ENCODE results near the gene CALHM2. TPM values are rescaled to one million over a fixed set of nuclear protein-coding genes. Genes with fewer than 3 reads are reported as not detected.

The CALHM2 gene
- total RNA-seq, 1 donor from 2014 or later, result 11.1 TPM

DNA sequence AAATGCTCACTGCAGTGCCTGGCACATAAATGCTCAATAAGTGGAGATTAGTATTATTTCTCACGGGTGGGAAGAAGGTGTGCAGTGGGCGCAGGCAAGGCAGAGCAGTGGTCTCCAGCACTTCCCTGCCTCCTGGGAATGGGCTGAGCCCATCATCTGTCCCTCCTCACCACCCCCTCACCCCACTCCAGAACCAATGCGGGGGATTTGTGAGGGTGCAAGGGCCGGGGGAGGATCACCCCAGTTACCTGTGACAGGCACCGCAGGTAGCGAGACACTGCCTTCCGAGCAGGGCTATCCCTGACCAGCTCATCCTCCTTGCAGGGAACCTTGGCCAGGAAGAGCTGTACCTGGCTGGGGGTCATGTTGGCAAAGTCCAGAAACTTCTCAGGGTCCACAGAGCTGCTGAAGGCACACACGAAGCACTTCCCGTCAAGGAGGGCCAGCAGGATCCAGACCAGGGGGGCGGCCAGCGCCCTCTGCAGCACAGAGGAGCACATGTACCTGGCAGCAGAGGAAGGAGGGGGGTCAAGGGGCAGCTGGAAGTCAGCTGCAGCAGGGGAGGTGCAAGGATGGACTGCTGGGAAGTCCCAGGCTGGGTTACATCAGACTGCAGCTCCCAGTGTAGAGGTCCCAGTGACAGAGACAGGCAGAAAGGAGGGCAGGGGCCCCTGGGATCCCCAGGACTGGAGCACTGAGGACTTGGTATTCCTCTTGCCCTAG lies 24.0 kb upstream of the CALHM2 start:
- DNase-seq, result no peak

DNA sequence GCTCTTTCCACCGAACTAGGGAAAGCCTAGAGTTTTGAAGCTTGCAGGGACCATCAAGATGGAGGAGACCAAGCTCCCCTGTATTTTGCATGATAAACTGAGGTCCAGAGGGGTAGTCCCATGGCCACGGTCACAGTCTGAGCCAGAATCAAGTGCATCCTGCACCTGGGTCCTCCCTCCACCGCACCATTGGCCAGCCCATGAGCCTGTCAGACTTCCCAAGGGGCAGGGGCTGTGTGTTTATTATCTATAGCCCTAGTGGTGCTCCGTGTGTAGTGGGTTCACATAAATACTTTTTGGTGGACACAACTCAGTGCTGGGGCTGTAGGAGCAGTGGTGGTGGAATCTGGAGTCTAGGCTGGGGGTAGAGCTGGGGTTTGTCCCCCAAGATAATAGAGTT lies 23.3 kb upstream of the CALHM2 start:
- no peak for DNase-seq

DNA sequence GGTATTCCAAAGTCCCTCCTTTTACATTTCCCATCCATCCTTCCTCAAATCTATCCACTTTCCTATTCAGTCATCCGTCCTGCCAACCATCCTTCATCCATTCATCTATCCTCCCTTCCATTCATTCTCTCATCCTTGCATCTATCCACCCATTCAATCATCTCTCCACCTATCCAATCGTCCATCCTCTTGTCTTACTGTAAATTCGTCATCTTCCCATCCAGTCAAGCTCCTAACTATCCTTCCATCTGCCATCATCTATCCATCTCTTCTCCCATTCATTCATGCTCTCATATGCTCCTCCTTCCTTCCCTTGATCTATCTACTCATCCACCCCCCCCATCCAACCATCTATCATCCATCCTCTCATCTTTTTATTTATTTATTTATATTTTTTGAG lies 21.9 kb upstream of the CALHM2 start:
- DNase-seq, result no peak

DNA sequence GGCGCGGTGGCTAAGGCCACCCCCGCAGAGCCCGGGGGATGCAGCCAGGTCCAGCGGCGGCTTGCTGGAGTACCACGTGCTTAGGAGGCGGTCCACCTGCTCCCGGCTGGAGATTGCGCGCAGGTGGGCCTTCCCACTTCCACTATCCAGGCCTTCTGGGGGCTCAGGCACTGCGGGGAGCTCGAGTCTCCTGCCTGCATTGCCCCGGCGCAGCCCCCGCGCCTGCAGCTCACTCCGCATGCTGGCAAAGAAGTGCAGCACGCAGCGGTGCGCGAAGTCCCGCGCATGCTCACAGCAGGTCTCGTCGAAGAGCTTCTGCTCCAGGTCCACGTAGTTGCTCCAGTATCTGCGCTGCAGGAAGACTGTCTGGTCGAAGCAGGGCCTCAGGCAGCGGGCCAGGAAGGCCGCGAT lies 21.1 kb upstream of the CALHM2 start:
- DNase-seq, result no peak

DNA sequence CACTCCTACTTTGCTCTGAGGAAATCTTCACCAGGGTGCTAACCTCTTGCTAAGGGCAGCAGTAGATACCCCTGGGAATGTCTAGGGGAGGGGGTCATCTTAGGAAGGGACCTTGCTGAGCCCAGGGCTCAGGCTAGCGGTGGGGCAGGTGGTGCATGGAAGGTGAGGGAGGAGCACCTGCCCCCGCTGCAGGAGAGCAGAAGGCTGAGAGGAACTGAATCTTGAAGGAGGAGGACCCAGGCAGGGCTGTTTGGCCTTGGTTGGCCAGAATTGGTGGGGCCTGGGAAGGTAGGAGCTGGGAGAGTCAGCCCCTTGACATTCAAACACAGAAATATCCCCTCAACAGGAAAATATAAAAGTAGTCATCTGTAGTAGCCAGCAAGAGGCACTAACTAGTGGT lies 19.8 kb upstream of the CALHM2 start:
- DNase-seq, result no peak

DNA sequence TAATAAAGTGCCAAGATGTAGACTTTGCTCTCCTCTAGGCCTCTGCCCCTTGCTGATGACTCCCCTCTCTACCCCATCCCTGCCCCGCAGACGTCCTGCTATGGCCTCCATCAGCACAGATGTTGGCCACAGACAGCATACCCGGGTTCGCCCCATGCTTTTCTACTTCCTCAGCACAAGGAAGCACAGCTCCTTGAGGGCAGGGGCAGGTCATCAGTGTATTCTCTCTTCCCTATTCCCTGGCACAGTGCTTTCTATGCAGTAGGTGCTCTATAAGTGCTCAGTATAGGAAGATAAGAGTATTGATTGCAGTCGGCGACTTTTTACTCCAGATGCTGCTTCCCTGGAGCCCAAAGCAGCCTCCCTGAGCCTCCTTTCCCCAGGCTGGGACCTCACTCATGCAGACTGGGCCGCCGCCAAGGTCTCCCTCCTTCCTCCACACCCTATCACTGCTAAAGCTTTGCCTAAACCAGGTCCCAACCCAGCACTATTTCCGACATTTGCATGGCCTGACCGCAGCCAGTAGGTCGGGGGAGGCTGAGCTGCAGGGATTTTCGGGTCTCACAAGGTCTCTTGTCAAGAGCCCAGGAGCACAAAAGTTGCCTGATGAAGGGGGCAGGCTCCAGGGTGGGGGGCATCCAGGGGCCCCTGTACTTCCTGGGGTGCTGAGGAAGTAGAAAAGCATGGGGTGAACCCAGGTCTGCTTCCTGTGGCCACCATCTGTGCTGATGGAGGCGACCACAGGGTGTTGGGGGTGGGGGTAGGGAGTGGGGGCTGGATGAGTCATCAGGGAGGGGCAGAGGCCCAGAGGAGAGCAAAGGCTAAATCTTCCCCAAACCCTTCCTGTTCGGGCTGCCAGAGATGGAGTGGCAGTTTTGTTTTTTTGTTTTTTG lies 18.8 kb upstream of the CALHM2 start:
- no peak for DNase-seq

DNA sequence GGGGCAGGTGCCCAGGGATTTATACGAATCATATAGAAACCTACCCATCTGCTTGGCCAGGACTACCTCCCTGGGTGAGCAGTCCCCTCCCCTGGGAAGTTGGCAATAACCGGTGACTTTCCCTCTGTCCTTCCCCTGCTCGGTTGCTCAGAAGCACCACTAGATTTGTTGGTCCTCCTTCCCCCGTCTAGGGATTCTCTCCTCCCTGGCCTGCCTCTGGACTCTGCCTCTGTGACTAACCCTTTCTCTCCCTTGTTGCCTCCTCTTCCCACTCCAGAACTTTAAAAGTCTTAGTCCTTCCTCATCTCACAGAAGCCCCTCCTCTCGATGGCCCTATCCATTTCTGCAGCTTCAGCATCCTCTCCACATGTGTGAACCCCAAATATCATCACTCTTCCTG lies 17.0 kb upstream of the CALHM2 start:
- no peak for DNase-seq

DNA sequence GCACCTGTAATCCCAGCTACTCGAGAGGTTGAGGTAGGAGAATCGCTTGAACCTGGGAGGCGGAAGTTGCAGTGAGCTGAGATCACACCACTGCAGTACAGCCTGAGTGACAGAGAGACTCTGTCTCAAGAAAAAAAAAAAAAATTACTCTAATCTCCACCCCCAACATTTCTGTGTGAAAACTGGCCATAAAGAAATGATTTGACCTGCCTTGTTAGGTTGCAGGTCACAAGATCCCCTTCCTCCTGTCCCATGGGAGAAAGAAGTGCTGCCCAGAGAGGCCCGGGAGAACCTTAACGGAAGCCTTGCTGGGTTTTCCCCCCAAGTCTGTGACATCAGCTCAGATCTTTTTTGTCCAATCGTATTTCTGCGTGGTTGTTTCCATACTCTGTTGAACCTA lies 15.2 kb upstream of the CALHM2 start:
- no peak for DNase-seq

DNA sequence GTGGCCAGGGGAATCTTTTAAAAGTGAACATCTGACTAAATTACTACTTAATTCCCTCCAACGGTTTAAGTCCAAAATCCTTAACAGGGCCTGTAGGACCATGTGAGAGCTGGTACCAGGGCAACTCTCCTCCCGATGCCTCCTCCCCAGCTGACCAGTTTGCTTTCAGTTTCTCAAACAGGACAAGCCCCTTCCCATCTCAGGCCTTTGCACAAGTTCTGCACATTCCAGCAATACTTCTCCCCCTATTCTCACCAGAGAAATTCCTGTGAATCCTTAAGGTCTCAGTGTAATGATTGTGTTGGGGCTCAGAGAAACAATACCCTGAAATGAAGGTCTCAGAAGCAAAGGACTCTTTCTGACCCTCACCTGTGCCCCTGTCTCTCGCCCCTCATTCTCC lies 14.6 kb upstream of the CALHM2 start:
- no peak for DNase-seq

DNA sequence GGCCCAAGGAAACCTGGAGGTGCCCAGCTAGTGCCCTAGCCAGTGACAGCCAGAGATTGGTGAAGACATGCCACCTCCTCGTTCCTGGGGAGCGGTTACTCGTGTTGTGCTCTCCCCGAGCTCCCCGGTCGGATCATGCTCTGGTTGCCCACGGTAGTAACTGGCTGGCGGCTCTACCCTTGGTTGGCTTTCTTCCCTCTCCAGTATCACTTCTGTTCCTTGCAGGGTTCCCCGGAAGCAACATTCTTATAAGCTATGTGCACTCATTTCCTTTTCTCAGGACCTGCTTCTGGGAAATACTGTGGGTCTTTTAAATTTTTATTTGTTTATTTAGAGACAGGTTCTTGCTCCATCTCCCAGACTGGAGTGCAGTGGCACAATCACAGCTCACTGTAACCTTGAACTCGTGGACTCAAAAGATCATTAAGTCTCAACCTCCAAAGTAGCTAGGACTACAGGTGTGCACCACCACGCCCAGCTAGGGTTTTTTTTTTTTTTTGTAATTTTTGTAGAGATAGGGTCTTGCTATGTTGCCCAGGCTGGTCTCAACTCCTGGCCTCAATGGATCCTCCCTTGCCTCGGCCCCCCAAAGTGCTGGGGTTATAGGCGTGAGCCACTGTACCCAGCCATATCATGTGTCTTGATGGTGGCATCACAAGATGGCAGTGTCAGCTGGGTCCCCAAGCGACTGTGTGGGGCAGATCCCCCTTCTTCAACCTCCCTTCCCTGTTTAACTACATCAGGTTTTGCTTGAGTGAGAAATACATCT lies 13.4 kb upstream of the CALHM2 start:
- DNase-seq, result no peak

DNA sequence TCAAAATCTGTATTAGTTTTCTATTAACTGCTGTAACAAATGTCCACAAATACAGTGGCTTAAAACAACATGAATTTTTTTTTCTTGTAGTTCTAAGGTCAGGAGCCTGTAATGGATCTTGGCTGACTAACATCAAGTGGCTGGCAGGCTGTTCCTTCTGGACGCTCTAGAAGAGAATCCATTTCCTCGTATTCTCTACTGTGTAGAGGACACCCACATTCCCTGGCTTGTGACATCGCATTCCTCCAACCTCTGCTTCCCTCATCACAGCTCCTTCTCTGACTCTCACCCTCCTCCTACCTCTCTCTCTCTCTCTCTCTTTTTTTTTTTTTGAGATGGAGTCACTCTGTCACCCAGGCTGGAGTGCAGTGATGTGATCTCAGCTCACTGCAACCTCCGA lies 11.3 kb upstream of the CALHM2 start:
- no peak for DNase-seq

DNA sequence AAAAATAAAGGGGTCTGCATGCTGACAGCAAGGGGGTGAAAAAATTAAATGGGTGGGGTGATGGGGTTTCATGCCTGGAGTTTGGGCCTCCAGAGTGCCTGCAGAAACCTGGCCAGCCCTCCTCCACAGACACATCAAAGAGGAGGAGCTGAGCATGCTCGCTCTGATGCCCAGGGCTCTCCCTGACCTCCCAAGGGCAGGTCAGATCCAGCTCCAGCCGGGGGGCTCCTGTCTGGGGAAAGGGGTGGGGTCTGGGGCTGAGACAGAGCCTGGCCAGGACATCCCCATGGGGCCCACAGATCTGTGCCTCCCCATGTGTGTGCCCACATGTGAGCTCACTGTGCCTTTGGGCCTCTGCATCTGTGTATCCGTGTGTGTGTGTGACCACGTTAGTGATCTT lies 7.4 kb upstream of the CALHM2 start:
- DNase-seq, result no peak

DNA sequence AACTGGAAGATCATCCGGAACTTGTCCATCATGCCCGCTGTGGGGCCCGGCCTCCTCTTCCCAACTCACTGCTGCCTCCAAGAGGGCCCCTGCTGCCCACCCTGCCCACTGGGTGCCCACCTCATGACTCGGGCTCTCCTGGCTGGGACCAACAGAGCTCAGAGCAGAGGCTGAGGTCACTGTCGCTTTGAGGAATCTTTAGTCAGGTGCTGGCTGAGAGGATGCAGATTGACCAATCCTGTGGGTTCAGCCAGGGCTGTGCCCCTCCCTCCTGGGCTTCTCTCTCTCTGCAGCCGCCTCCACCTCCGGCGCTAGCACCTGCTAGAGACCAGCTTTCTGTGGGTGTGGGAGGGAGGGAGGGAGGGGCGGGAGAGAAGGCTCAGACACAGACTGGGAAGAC lies 6.5 kb upstream of the CALHM2 start, which contains the start of gene CALHM1:
CALHM1 (minus strand) TSS at position 181 of the 400 bp plus-strand sequence; CDS start at position 32, 149 bp downstream.
- no peak for DNase-seq

DNA sequence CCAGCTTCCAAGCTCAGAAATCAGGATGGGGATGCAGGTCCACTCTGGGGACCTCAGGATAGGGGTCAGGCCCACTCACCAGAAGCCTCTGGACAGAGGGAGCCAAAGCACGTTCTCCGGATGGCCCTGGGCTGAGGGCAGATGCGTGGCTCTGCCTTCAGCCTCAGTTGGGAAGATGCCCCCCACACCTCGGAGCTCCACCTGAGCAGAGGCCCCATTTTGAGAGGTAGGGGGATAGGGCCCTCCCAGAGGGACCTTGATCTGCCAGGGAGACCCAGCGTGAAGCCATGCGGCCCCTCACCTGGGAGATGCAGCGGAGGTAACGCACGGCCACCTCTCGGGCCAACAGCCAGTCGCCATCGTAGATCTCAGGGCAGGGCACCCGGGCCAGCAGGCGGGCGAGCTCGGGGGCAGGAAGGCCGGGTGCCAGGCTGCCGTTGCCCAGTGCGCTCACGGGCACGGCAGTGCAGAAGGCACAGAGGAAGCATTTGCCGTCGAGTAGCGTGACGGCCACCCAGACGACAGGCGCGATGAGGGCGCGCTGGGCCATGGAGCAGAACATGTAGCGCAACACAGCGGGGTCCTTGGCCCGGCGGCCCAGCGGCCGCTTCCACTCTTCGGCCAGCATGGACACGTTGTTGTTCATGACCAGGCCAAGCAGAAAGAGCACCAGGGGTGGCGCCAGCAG lies 5.9 kb upstream of the CALHM2 start:
- no peak for DNase-seq

DNA sequence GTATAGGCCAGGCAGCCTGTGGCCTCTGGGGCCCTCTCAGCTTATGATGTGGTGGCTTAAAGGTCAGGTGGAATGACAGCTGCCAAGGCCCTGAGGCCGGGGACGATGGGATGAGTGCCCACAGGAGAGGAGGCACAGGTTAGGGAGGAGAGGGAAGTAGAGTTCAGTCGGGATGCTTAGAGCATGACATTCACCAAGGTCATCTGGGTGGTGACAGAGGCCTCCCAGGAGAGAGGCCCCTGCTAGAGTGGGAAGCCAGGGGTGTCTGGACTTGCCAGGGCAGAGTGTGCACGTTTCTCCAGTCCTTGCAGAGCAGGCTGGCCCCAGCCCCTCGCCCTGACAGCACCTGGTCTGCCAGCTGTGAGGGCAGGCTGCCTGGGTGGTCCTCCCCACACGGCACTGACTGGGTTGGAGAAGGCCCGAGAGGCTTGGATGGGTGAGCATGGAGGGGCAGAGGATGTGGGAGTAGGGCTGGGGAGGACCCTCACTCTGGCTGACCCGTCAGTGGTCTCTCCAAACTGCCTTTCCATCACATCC lies 5.1 kb upstream of the CALHM2 start:
- no peak for DNase-seq

DNA sequence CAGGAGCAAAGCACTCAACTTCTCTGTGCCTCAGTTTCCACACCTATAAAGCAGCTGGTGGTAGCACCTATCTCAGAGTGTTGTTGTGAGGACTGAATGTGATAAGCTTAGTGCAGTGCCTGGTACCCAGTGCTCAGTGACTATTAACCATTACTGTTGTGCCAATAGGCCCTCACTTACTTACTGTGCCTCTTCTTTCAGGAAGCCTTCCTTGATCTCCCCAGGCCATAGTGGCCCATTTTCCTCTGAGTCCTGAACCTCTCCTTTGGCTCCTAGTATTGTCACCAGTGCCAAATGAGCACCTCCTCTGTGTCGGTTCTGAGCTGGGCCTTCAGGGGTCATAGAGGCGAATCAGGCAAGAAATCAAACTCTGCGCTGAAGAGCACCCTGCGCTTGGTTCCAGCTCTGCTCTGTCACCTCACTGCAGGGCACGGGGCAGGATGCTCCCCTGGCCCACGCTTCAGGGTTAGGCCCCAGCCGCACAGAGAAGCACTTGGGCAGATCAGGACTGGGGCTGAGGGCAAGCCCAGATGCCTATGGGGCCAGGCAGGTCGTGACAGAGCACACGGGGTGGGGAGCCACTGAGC lies 4.0 kb upstream of the CALHM2 start:
- no peak for DNase-seq

DNA sequence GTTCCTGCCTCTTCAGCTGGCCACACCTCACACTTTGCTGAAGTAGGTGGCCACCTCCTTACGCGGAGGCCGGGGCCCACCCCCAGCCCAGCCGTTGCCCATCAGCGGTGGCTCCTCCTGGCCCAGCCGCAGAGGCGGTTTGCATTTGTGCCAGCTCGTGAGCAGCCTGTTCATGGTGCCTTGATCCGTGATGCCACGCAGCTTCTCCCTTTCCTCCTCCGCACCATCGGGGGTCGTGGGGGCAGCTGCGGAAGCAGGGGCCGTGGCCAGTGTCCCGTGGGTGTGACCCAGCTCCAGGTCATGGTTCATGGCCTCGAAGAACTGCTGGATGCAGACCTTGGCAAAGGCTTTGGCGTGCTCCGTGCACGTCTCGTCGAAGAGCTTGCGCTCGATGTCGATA lies 3.1 kb upstream of the CALHM2 start:
- DNase-seq, result no peak

DNA sequence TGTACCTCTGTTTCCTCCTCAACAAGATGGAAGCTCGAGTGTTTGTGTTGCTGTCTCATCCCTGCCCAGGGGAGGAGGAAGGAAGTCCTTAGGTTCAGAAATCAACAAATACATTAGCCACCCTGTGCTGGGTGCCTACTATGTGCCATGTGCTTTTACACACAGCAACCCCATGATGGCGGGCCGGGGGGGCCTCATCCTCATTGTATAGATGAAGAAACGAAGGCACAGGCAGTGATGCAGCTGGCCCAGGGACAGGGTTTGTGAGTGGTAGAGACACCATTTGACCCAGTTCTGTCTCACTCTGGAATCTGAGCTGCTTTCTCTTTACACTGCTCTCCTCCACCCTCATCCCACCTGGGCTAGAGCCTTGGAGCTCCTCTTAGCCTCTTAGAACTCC lies 1.9 kb upstream of the CALHM2 start:
- DNase-seq, result no peak

DNA sequence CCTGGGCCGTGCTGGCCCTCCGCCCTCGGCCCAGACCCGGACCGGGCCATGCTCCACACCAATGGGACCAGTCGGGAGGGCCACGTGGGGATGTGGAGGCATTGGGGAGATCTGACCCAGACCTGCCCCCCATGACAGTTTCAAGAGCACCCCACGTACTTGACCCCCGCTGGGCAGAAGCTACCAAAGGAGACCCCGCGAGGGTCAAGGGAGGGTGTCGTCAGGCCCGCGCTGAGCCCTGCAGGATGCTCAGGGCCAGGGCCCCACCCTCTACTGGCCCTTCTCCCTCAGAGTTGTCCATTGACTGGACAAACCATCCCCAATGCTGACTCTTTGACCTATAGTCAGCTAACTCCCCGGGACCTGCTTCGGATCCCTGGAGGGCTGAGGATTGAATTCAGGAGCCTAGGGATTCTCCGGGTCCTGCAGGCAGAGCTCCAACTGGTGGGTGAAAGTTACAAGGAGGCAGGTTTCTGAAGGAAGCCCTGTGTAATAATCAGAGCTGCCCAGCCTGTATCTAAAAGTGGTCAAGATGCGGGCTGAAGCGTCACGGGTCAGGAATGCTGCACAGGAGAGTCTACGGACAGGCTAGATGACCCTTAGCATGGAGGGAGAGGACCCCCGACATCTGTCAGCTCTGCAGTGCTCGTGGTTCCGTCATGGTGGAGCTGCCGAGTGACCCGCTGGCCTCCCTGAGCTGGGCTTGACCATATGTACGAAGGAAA lies 498 bp upstream of the CALHM2 start:
- no peak for DNase-seq

DNA sequence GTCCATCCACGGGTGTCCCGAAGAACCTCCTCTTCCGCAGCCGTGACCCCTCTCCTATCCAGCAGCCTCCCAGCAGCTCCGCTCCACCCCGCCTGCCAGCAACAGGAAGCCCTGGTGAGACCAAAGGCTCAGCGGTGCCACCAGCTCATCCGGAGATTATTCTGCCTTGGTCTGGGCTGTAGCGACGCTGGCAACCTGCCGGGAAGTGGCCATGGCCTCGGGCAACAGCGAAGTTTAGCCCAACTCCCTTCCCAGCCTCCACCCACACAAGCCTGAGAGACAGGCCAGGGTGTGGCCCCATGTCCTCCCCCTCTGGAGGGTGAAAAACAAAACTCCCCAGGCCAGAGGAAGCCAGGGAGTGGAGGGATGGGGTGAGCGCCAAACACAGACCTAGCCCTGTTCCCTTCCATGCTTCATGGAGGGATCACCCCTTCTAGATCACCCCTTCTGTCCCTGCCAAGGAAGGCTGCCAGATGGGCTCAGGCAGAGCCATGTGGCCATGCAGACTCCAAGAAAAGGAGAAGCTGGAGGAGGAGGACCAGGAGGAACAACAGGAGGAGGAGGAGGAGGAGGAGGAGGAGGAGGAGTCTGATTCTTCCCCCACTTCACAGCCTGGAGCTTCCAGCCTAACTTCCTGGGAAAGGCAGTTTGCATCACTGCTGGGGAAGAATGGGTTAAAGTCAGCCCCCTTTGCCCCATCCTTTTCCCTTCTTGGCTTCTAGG lies 918 bp downstream of the CALHM2 start:
- DNase-seq, result peak; percentile 73
